ENCODE results near the gene EIF5A. TPM values are rescaled to one million over a fixed set of nuclear protein-coding genes. Genes with fewer than 3 reads are reported as not detected.

Gene EIF5A
- total and polyA plus RNA-seq, 9 of the 15 experiments (the other 6 are each of a cell fraction or from before 2014, with no cell fraction given) = 22.9 to 1,163 (median 772) TPM

GRCh38 chr17:7292729-7293128 is 14.7 kb upstream of the EIF5A start (continued):
- TF ChIP-seq TRIM25 (IDR thresholded peaks at IDR 0.05; ENCODE audit: borderline replicate concordance) (no peak), EP300 (IDR thresholded peaks at IDR 0.05; ENCODE audit: low read length) (no peak), TSHZ1 (CRISPR knock-in tag; IDR thresholded peaks at IDR 0.05) (no peak), ZSCAN29 (IDR thresholded peaks at IDR 0.05) (no peak)

- intact Hi-C loops (cut with micrococcal nuclease) = no loop called here
- Histone ChIP-seq H3K9me1 (ENCODE audit: control insufficient read depth, insufficient read depth, low read length) (no peaks in the 10 kb centered on the region), H3K4me1 (replicated peaks in 1 of 2; ENCODE audit: control insufficient read depth in 2 of 2, insufficient read depth in 2 of 2, low read length in 2 of 2) (peaks cover 17 to 53% of the 10 kb centered on the region in 2 experiments), H3K36me3 (ENCODE audit: control insufficient read depth, insufficient read depth, low read length) (no peaks in the 10 kb centered on the region), H2AFZ (ENCODE audit: low read depth, low read length) (no peak overlapping the region), H3K9ac (ENCODE audit: insufficient read depth in 1 of 2, low read depth in 2 of 2, low read length in 2 of 2) (peak overlapping the region in 1 of 2 experiments; percentile 19; a peak in 1 of 4 replicates), H3K27ac (ENCODE audit: extremely low read depth, low read depth, low read length) (no peak overlapping the region), H3K79me2 (ENCODE audit: control insufficient read depth, insufficient read depth, low read length) (no peaks in the 10 kb centered on the region), H4K20me1 (replicated peaks; ENCODE audit: control insufficient read depth, insufficient read depth, low read length) (no peaks in the 10 kb centered on the region), H3K4me2 (ENCODE audit: insufficient read depth, low read length) (peak overlapping the region; percentile 6; the same call in 1 of the 2 replicates), H3K4me3 (no peak overlapping the region), H3K9me3 (replicated peaks; ENCODE audit: control insufficient read depth, insufficient read depth, low read depth, low read length) (no peaks in the 10 kb centered on the region), H3K27me3 (ENCODE audit: control insufficient read depth in 2 of 2, insufficient read depth in 2 of 2, low read length in 2 of 2) (no peaks in the 10 kb centered on the region)
- 11% methylated on average over 7 of the region's 11 CpGs for WGBS (ENCODE audit: insufficient coverage, low coverage, missing lambda C conversion rate)
- BruUV-seq (replicated peaks) = no TSS peak
- ChIA-PET POLR2A (no interaction called here), CTCF (ENCODE audit: low intra/inter-chr PET ratio) (no interaction called here)
- ATAC-seq = no peak
- peak in 2 of 4 experiments; percentile 31 to 40 for DNase-seq (ENCODE audit: extremely low read depth in 1 of 4, low spot score in 3 of 4)
- in situ Hi-C loops (cut with MboI) = no loop called here
- FAIRE-seq = no peak
- TF ChIP-seq CREM (IDR thresholded peaks at IDR 0.05; ENCODE audit: low read depth) = 0 out of 2 replicates have a peak, but pooled peaks have one; percentile 26
- peak in 1 of 2 experiments; percentile 47 for TF ChIP-seq E2F6 (IDR thresholded peaks at IDR 0.05; ENCODE audit: borderline replicate concordance in 1 of 2, extremely low read depth in 1 of 2, insufficient read depth in 1 of 2, insufficient read length in 1 of 2, low read depth in 1 of 2, low read length in 1 of 2, poor library complexity in 1 of 2, severe bottlenecking in 1 of 2)
- no peak for TF ChIP-seq ZNF217 (CRISPR knock-in tag; IDR thresholded peaks at IDR 0.05)
- TF ChIP-seq RBBP5 (IDR thresholded peaks at IDR 0.05; ENCODE audit: borderline replicate concordance, insufficient read depth, low read length, poor library complexity, severe bottlenecking) = no peak
- TF ChIP-seq PKNOX1 (IDR thresholded peaks at IDR 0.05) = no peak
- TF ChIP-seq SMC3 (conservative IDR thresholded peaks at IDR 0.05; ENCODE audit: insufficient read depth, low read depth, low read length) = no peak
- TF ChIP-seq L3MBTL2 (IDR thresholded peaks at IDR 0.05) = peak; percentile 65; the same call in 1 of the 2 replicates
- TF ChIP-seq DACH1 (IDR thresholded peaks at IDR 0.05; ENCODE audit: partially characterized antibody) = peak; percentile 60
- TF ChIP-seq KLF16 (IDR thresholded peaks at IDR 0.05) = peak; percentile 65; the same call in 1 of the 2 replicates
- TF ChIP-seq ERF (CRISPR knock-in tag; IDR thresholded peaks at IDR 0.05) = no peak
Observed at GRCh38 chr17:7293159-7293558, 14.3 kb upstream of the EIF5A start.
